ENCODE results near the gene GABPB1.

GABPB1 gene

DNA sequence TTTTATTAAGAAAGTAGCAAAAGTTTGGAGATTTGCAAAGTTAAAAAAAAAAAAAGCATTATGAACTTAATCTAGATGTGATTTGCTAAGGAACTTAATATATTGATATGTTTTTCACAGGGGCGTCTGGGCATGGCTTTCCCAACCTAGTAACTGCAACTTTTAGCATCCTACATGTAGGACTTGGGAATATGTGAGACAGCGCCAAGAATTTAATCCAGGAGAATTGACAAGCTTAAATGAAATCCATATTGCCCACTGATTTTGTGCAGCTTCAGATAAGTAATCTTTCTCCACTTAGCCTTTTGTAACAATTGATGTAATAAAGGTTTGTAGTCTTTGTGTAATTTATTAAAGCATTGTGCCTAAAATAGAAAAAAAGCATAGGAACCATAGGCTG is 982 bp upstream of the GABPB1 start:
- no peak for DNase-seq (ENCODE audit: low read depth)
- peak overlapping the region; percentile 93 for H3K4me3 ChIP-seq (ENCODE audit: control insufficient read depth, low read depth, low read length)
- TF ChIP-seq, protein P1, sequence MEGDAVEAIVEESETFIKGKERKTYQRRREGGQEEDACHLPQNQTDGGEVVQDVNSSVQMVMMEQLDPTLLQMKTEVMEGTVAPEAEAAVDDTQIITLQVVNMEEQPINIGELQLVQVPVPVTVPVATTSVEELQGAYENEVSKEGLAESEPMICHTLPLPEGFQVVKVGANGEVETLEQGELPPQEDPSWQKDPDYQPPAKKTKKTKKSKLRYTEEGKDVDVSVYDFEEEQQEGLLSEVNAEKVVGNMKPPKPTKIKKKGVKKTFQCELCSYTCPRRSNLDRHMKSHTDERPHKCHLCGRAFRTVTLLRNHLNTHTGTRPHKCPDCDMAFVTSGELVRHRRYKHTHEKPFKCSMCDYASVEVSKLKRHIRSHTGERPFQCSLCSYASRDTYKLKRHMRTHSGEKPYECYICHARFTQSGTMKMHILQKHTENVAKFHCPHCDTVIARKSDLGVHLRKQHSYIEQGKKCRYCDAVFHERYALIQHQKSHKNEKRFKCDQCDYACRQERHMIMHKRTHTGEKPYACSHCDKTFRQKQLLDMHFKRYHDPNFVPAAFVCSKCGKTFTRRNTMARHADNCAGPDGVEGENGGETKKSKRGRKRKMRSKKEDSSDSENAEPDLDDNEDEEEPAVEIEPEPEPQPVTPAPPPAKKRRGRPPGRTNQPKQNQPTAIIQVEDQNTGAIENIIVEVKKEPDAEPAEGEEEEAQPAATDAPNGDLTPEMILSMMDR (IDR thresholded peaks at IDR 0.05; ENCODE audit: control insufficient read depth, insufficient read depth, low read depth, low read length, missing control alignments), result no peak

DNA sequence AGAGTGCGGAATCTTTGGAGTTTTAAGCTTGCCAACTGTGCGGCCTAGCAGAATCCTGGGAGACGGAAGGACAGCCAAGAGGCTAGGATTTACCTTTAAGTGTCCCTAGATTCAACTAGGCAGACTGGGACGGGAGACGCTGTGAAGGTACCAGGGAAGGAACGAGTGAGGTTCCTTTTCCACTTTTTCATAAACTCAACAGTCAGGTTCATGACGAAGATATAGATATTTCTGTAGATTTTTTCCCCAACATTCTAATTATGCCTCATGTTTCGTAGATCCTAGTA is 564 bp upstream of the GABPB1 start:
- TF ChIP-seq, protein P1 (IDR thresholded peaks at IDR 0.05; ENCODE audit: control insufficient read depth, insufficient read depth, low read depth, low read length, missing control alignments), result no peak
- DNase-seq (ENCODE audit: low read depth), result no peak
- peak overlapping the region; percentile 93 for H3K4me3 ChIP-seq (ENCODE audit: control insufficient read depth, low read depth, low read length)

DNA sequence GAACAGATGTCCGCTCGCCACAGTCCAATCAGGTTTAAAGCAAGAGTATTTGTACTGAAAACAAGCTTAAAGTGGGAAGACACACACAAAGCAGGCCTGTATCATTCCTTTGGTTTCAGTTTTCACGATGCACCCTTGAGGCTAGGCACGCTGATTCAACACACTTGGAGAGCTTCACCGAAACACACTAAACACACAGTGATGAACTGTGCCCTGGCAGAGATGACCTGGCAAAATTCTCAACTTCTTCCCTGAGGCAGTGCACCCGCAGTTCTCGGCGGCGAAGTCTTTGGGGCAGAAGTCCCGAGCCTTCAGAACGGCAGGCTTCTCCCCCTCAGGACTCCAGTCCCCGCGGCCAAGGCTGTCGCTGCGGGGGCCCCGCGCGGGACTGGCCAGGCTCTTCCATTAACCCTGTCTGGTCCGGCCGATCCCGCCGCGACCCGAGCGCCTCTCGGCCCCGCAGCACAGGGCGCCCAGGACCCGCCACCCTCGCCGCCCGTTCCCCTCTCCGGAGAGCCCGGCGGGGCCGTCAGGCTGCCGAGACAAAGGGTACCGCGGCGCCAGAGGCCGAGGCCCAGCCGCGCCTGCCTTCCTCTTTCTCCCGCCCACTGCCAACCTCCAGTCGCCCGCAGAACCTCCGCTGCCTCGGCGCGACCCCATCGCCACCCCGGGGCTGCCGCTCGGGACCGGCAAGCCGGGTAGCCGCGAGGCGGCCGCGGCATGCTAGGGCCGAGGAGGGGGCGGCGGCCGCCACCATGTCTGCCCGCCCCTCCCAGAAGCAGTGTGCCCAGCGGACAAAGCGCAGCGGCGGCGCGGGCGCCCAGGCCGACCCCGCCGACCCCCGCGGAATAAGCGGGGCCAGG is 792 bp downstream of the GABPB1 start:
- H3K4me3 ChIP-seq (ENCODE audit: control insufficient read depth, low read depth, low read length), result peak overlapping the region; percentile 93
- DNase-seq (ENCODE audit: low read depth), result peak; percentile 71

DNA sequence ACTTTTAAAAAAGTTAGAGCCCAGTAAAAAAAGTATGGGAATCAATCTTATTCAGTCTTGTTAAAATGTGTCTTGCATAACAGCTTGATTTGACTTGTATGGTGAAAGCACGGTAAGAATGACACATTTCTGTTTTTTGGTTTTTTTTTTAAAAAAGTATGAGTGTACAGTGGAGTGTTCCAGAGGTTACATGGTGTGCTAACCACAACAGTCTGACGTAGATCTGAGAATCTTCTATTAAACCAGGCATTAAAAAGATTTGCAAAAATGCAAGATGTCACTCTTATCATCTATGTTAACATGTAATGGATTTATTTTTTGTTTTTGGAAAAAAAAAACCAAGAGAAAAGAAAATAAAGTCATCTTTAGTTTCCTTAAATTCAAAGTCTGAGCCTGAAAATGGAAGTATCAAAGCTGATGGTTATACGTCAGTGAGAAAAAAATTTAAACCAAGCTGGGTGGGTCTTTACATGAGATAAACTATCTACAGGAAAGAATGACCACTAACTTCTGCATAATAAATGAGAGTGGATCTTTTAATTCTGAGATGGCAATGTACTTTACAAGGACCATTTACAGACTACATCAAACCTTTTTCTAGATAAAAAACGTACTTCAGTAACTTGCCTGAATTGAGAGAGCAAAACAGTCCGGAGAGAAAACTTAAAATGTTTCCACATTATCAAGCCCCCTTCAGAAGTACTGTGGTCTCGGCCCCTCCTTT is 1.6 kb downstream of the GABPB1 start:
- DNase-seq (ENCODE audit: low read depth), result peak; percentile 96
- TF ChIP-seq, protein P1 (IDR thresholded peaks at IDR 0.05; ENCODE audit: control insufficient read depth, insufficient read depth, low read depth, low read length, missing control alignments), result no peak
- peak overlapping the region; percentile 93 for H3K4me3 ChIP-seq (ENCODE audit: control insufficient read depth, low read depth, low read length)

More for the DNA sequence above, 792 bp downstream of the GABPB1 start:
- TF ChIP-seq, protein P1 (IDR thresholded peaks at IDR 0.05; ENCODE audit: control insufficient read depth, insufficient read depth, low read depth, low read length, missing control alignments), result no peak

GRCh38 chr15:50350621-50351020 is 4.4 kb downstream of the GABPB1 start:
- no peak overlapping the region for H3K4me3 ChIP-seq (ENCODE audit: control insufficient read depth, low read depth, low read length)
- no peak for DNase-seq (ENCODE audit: low read depth)
- TF ChIP-seq, protein P1 (IDR thresholded peaks at IDR 0.05; ENCODE audit: control insufficient read depth, insufficient read depth, low read depth, low read length, missing control alignments), result no peak

- TF ChIP-seq, protein P1 (IDR thresholded peaks at IDR 0.05; ENCODE audit: control insufficient read depth, insufficient read depth, low read depth, low read length, missing control alignments), result no peak
- no peak overlapping the region for H3K4me3 ChIP-seq (ENCODE audit: control insufficient read depth, low read depth, low read length)
- no peak for DNase-seq (ENCODE audit: low read depth)
These were observed 9.7 kb downstream of the GABPB1 start for GRCh38 chr15:50345298-50345697.
